Activated naive CD4-positive, alpha-beta T cell (primary cell): ENCODE data around the gene MAP1S.

Experiments
- DNase-seq, 4 experiments: peaks; one replicate each; lab custom pipeline; 2025; lab: John Stamatoyannopoulos, UW

The MAP1S gene, protein sequence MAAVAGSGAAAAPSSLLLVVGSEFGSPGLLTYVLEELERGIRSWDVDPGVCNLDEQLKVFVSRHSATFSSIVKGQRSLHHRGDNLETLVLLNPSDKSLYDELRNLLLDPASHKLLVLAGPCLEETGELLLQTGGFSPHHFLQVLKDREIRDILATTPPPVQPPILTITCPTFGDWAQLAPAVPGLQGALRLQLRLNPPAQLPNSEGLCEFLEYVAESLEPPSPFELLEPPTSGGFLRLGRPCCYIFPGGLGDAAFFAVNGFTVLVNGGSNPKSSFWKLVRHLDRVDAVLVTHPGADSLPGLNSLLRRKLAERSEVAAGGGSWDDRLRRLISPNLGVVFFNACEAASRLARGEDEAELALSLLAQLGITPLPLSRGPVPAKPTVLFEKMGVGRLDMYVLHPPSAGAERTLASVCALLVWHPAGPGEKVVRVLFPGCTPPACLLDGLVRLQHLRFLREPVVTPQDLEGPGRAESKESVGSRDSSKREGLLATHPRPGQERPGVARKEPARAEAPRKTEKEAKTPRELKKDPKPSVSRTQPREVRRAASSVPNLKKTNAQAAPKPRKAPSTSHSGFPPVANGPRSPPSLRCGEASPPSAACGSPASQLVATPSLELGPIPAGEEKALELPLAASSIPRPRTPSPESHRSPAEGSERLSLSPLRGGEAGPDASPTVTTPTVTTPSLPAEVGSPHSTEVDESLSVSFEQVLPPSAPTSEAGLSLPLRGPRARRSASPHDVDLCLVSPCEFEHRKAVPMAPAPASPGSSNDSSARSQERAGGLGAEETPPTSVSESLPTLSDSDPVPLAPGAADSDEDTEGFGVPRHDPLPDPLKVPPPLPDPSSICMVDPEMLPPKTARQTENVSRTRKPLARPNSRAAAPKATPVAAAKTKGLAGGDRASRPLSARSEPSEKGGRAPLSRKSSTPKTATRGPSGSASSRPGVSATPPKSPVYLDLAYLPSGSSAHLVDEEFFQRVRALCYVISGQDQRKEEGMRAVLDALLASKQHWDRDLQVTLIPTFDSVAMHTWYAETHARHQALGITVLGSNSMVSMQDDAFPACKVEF

DNA sequence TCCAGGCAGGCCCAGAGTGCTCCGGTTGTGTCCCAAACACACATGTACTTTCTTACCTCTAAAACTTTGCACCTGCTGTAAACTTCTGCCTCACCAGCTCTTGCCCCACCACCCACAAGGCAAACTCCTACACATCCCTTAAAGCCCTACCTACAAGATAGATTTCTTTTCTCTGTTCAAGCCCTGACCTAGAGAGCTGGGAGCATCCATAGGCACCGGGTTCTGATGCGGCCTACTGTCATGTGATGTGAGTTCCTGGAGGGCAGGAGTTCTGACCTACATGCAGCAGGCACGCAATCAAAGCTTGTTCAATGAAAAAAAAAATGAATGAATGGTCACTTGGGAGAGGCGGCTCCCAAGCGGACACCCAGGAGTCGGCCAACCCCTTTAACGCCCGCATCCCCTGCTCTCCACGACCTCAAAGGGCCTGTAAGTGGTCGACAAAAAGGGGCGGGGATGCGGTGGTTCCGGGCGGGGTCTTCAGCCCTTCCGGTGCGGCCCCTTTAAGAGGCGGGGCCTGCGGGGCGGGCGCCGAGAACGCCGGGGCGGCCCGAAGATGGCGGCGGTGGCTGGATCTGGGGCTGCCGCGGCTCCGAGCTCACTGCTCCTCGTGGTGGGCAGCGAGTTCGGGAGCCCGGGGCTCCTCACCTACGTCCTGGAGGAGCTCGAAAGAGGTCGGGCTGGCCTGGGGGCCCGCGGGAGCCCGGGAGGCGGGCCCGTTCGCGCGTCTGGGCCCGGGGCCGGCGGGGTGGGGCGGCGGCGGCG, at the start of gene MAP1S:
Gene MAP1S (plus strand): TSS at position 534 of the 765 bp plus-strand sequence. CDS start 23 bp downstream, at position 557.
- peak; percentile 17 to 54 (median 28) for DNase-seq

- no peak for DNase-seq
Measured at GRCh38 chr19:17671906-17672305, 47.4 kb upstream of the MAP1S start.

DNA sequence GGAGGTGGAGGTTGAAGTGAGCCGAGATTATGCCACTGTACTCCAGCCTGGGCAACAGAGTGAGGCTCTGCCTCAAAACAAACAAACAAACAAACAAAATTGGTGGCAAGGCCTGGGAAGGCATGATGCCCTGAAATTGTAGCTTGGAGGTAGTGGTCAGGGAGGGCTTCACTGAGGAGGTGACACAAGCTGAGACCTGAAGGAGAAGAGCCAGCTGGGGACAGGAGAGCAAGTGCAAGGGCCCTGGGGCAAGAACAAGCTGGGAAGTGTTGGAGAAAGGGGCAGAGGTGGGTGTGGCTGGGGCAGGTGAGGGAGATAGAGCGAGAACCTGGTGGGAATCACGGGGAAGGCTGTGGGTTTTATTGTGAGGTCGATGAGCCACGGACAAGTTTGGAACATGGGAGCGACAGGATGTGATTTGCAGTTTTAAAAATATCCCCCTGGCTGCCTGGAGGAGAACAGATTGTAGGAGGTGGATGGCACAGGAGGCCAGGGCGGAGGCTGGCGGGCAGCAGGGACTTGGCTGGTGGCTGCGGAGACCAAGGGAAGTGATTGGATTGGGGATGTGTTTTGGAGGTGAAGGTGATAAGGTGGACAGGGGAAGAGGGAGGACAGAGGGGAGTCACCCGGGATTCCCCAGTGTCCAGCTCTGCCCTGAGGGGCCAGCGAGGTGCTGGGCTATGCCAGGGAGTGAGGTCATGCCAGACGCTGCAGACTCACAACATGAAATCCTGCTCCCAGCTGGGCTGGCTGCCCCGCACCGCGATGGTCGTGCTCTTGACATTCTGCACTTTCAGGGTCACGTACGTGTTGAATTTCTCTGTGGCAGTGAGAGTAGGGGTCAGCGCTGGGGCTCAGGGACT, 45.1 kb upstream of the MAP1S start:
- DNase-seq: no peak

- DNase-seq: no peak
Measured at GRCh38 chr19:17676295-17676694, 43.0 kb upstream of the MAP1S start.

GRCh38 chr19:17677002-17677401, 42.3 kb upstream of the MAP1S start:
- DNase-seq: no peak

GRCh38 chr19:17678836-17679235, 40.4 kb upstream of the MAP1S start:
- no peak for DNase-seq

DNA sequence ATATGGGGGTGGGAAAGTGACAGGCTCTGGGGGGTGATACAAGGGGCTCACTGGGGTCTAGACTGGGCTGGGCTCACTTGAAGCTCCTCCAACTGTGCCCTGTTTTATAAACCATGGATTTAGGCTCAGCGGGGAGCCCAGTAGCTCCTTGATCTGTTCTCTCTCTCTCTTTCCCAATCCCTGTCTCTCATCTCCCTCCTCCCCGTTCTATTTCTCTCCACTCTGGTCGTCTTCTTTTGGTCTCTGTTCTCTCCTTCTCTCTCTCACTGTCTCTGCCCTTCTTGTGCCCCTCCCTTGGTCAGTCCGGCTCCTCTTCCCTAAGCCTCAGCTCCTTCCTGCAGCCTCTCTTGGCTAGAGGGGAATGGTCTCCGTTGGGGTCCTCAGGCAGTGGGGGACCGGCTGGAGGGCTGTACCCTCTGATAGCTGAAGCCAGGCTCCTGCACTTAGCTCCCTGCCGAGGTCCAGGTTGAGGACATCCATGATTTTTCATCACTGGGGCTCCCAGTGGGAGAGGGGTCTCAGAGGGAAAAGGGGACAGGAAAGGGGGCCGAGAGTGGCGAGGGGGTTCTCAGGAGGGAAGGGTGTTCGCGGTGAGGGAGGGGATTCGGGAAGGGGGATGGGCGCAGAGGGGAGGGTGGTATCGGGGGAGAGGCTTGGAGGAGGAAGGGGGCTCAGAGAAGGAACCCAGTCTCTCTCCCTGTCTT, 39.6 kb upstream of the MAP1S start:
- DNase-seq: no peak

- no peak for DNase-seq
Measured at GRCh38 chr19:17680230-17680722, 39.0 kb upstream of the MAP1S start.

- DNase-seq: peak in 3 of 4 experiments; percentile 7 to 23 (median 9)
Measured at GRCh38 chr19:17681505-17682125, 37.7 kb upstream of the MAP1S start.

DNA sequence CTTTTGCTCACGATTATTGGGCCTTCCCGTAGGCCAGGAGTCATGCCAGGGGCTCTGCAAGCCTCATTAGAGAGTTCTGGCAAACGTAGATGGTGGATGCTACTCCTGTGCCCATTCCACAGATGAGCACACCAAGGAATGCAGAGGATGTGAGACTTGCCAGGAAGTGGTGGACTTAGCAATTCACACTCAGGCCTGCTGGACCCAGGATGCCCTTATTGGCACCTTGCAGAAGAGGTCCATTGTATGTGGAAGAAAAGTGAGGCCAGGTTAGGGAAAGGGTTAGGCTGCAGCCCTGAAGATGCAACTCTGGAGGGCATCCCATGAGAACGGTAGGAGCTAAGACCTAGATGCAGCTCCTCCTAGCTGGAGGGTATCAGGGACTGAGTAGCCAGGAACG, 37.0 kb upstream of the MAP1S start:
- DNase-seq: no peak

DNA sequence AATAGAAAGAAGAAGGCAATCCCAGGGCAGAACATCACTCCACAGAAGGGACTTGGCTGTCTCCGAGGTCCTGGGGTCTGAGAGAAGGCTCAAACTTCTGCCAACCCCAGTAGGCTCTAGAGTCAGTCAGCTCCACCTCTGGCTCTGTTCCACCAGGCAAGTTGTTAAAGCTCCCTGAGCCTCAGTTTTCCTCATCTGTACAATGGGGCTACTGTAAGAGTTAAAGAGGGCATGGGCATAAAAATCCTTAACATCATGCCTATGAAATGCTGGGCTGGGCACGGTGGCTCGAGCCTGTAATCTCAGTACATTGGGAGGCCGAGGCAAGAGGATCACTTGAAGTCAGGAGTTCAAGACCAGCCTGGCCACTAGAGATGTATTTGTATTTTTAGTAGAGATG, 36.2 kb upstream of the MAP1S start:
- no peak for DNase-seq

DNA sequence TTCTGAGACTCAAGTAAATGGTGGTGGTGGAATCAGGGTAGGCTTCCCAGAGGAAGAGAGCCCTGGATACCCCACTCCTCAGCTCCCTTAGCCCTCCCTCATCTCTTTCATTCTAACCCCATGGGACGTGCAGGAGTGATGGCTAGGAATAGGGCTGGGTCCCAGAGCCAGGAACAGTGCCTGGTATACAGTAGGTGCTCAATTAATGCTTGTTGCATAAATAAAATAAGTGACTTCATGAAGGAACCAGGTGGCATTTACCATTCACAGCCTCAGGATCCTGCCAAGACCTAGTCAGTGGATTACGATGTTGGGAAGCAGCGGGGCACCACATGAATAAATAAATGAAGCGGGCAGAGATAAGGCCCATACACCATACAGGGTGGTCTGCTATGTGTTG, 35.0 kb upstream of the MAP1S start:
- no peak for DNase-seq

- DNase-seq: no peak
Measured at GRCh38 chr19:17685451-17686022, 33.7 kb upstream of the MAP1S start.

DNA sequence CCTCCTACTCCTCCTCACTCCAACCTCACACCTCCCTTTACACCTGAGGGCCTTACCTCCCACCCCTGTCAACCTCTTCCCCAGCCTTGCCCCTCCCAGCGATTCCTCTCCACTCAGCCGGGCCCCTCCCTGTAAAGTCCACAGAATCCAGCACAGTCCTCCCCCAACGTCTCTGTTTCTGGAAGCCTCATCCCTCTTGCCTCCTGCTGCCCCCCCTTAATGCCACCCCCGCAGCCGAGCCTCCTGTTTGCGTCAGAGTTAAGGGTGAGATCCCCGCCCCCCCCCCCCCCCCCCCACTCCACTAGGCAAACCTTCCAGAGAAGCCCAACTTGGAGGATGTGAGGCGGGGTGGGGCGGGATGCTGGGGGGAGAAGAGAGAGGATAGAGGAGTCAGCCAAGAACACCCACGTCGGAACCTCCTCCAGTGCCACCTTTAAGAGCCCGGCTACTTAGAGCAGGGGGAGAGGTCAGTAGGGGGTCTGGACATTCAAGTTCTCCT, 33.2 kb upstream of the MAP1S start:
- DNase-seq: no peak

DNA sequence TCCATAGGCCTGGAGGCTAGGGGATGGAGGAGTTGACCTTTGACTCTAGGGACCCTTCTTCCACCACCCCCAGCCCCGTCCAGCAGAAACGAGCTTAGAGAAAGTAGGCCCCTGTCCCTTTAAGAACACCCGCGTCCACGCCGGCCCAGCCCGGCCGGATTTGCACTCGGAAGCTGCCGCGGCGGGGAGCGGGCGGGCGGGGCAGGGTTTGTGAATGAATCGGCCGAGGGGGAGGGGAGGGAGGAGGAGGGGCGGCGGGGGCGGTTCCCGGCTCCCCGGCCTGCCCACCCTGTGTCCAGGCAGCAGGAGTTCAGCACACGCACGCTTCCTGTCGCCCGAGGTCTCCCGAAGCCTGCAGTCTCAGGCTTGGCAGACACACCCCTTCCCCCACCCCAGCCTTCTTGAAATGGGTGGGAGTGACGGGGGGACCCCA, 32.7 kb upstream of the MAP1S start:
- DNase-seq: no peak

- no peak for DNase-seq
Measured at GRCh38 chr19:17687141-17687856, 32.0 kb upstream of the MAP1S start.

GRCh38 chr19:17687857-17688784, 31.2 kb upstream of the MAP1S start, which contains the start of gene UNC13A:
Gene UNC13A (minus strand): TSS chr19:17688354. CDS start chr19:17688199, 155 bp downstream.
- DNase-seq: peak in 2 of 4 experiments; percentile 8 to 47
